SH-SY5Y (cell line): Measurements from ENCODE around the gene FKBP1B.

ENCODE experiments used
- GATA2 ChIP-seq: IDR thresholded peaks from 2 replicates; pipeline ENCODE4 v1.6.1; 2011; ENCODE audit warnings: mild to moderate bottlenecking, low read depth, low read length
- GATA3 ChIP-seq: IDR thresholded peaks from 2 replicates; pipeline ENCODE4 v1.6.1; 2011; ENCODE audit warnings: low read depth, mild to moderate bottlenecking, low read length, moderate library complexity

DNA sequence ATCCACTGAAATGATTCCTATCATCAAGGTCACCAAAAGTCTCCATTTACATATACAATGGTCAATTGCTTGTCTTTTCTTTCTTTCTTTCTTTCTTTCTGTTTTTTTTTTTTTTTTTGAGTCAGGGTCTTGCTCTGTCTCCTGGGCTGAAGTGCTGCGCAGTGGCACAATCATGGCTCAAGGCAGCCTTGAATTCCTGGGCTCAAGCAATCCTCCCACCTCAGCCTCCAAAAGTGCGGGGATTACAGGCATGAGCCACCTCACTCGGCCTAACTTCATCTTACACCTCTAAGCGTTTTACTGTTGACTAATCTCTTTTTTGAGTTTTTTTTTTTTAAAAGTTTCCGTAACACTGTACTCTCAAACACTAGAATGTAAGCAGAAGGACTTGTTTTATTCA is 25.7 kb downstream of the FKBP1B start:
- TF ChIP-seq GATA2 (no peak), GATA3 (no peak)
